Immature natural killer cell (primary cell): ENCODE results near the gene TIMM17A. TPM values are rescaled to one million over a fixed set of nuclear protein-coding genes. Genes with fewer than 3 reads are reported as not detected.
"Not testable (repeated sequence)": the region's sequence is repeated elsewhere in the genome, so short reads cannot be mapped to it uniquely, and the experiment has no call there.

Source experiments
- DNase-seq, 3 donors: peaks; one replicate each; pipeline ENCODE4 v3.0.0; 2022; ENCODE audit warnings: mixed read lengths in 1 of 3
- H3K27ac Mint-ChIP-seq, 6 donors: one replicate each; pipeline ENCODE4 v1.8.0; 2020; ENCODE audit warnings: mixed read lengths in 6 of 6, mild to moderate bottlenecking in 5 of 6, inconsistent platforms in 4 of 6, moderate library complexity in 3 of 6
- H3K27me3 Mint-ChIP-seq, 3 donors: one replicate each; pipeline ENCODE4 v1.8.0; 2020 to 2021; ENCODE audit warnings: low read depth in 3 of 3, mild to moderate bottlenecking in 3 of 3, mixed read lengths in 3 of 3, moderate library complexity in 3 of 3, inconsistent platforms in 1 of 3
- H3K36me3 Mint-ChIP-seq, 3 donors: one replicate each; pipeline ENCODE4 v1.8.0; 2020; ENCODE audit warnings: mixed read lengths in 3 of 3, inconsistent platforms in 2 of 3, mild to moderate bottlenecking in 2 of 3
- H3K4me1 Mint-ChIP-seq, 2 donors: one replicate each; pipeline ENCODE4 v1.8.0; 2020; ENCODE audit warnings: inconsistent platforms in 2 of 2, mild to moderate bottlenecking in 2 of 2, mixed read lengths in 2 of 2, moderate library complexity in 1 of 2
- H3K4me3 Mint-ChIP-seq, 5 donors: one replicate each; pipeline ENCODE4 v1.8.0; 2020; ENCODE audit warnings: mild to moderate bottlenecking in 5 of 5, mixed read lengths in 5 of 5, inconsistent platforms in 3 of 5, moderate library complexity in 3 of 5
- H3K9me3 Mint-ChIP-seq, 6 donors: one replicate each; pipeline ENCODE4 v1.8.0; 2020; ENCODE audit warnings: mild to moderate bottlenecking in 6 of 6, mixed read lengths in 6 of 6, inconsistent platforms in 4 of 6, moderate library complexity in 3 of 6
- polyA plus RNA-seq, 3 donors: library from polyadenylated mRNA; unstranded; fragments of 300-500 nt; fragmentation: Illumina TruSeq; gene quantifications; one replicate each; pipeline ENCODE4 v1.2.3, GENCODE V29; 2021

Gene TIMM17A
- polyA plus RNA-seq, 3 donors from 2014 or later = 34.3 to 42.9 (median 34.7) TPM

GRCh38 chr1:202017749-202018467 is 62.6 kb downstream of the TIMM17A start:
- no peak overlapping the region for H3K27ac Mint-ChIP-seq
- peaks cover 0 to 4% (median 0%) of the 10 kb centered on the region in 3 donors for H3K36me3 Mint-ChIP-seq
- H3K27me3 Mint-ChIP-seq = peaks cover 0 to 5% (median 3%) of the 10 kb centered on the region in 3 donors
- peaks cover 0 to 9% of the 10 kb centered on the region in 2 donors for H3K4me1 Mint-ChIP-seq
- H3K9me3 Mint-ChIP-seq = no peaks in the 10 kb centered on the region
- H3K4me3 Mint-ChIP-seq = no peak overlapping the region
- no peak for DNase-seq

GRCh38 chr1:202018468-202019234 is 63.3 kb downstream of the TIMM17A start:
- H3K4me3 Mint-ChIP-seq = peak overlapping the region in 2 of 5 donors; percentile 19 to 63

GRCh38 chr1:202019235-202019558 is 63.9 kb downstream of the TIMM17A start:
- not testable (repeated sequence) for H3K27ac Mint-ChIP-seq, H3K36me3 Mint-ChIP-seq, H3K27me3 Mint-ChIP-seq, H3K4me1 Mint-ChIP-seq, DNase-seq, H3K9me3 Mint-ChIP-seq
- H3K4me3 Mint-ChIP-seq = peak overlapping the region in 1 of 5 donors; percentile 63

More at GRCh38 chr1:202018468-202019234, 63.3 kb downstream of the TIMM17A start:
- Mint-ChIP-seq H3K27ac (no peak overlapping the region), H3K36me3 (peaks cover 0 to 4% (median 0%) of the 10 kb centered on the region in 3 donors), H3K9me3 (no peaks in the 10 kb centered on the region), H3K27me3 (peaks cover 0 to 5% (median 5%) of the 10 kb centered on the region in 3 donors), H3K4me1 (peaks cover 0 to 9% of the 10 kb centered on the region in 2 donors)
- no peak for DNase-seq

Other genes starting within 250 kb of the TIMM17A start
- 10 to 100 TPM in 2 of 3 donors, 1 to 10 TPM in 1; 4.9 to 31.5 (median 16.3) TPM for gene IPO9, start 126.3 kb upstream of the TIMM17A start, polyA plus RNA-seq
- 1 to 10 TPM in 2 of 3 donors, under 1 TPM in 1; 0.83 to 4.7 (median 1.1) TPM for gene SHISA4, start 66.6 kb upstream of the TIMM17A start, polyA plus RNA-seq
- not detected for gene LMOD1, start 9.0 kb upstream of the TIMM17A start, polyA plus RNA-seq
- gene RNPEP, start 27.1 kb downstream of the TIMM17A start, polyA plus RNA-seq = 10 to 100 TPM; 35.6 to 61.6 (median 57.8) TPM
- under 1 TPM in 1 of 3 donors, not detected in 2; 0.26 TPM for gene ELF3, start 55.1 kb downstream of the TIMM17A start, polyA plus RNA-seq
- under 1 TPM in 2 of 3 donors, not detected in 1; 0.10 to 0.16 TPM for gene GPR37L1, start 167.4 kb downstream of the TIMM17A start, polyA plus RNA-seq
- 10 to 100 TPM in 2 of 3 donors, 1 to 10 TPM in 1; 9.7 to 15.0 (median 11.0) TPM for gene ARL8A, start 189.2 kb downstream of the TIMM17A start, polyA plus RNA-seq
- 100 to 1,000 TPM in 1 of 3 donors, 10 to 100 TPM in 2; 55.4 to 126 (median 58.4) TPM for gene PTPN7, start 205.1 kb downstream of the TIMM17A start, polyA plus RNA-seq
- 10 to 100 TPM; 10.9 to 26.8 (median 21.1) TPM for gene LGR6, start 238.3 kb downstream of the TIMM17A start, polyA plus RNA-seq